ENCODE results near the gene RAB7B.

RAB7B gene

DNA sequence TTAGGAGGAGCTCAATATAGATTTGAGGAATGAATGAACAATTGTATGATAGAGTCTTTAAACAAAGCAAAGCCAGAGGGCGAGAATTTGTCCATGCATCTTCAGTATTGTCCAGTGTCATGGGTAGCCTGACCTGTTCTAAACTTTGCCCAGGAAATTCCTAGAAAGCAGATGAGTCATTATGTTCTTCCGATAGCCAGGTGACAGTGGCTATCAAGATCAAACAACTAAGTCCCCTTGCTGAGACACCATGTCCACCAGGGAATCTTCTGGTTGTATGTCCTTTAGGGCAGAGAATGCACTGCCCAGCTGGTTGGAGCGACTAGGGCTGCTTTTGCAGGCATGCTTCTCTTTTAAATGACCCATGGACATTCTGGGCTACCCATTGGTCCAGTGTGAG, 58.1 kb downstream of the RAB7B start:
- H3K4me3 Mint-ChIP-seq: no peak overlapping the region
- H3K9me3 Mint-ChIP-seq: no peaks in the 10 kb centered on the region
- peaks cover 37% of the 10 kb centered on the region for H3K27me3 Mint-ChIP-seq (ENCODE audit: low read depth)
- H3K4me1 Mint-ChIP-seq (ENCODE audit: low read depth): no peaks in the 10 kb centered on the region
- H3K27ac Mint-ChIP-seq: no peak overlapping the region
- H3K36me3 Mint-ChIP-seq (ENCODE audit: low read depth): no peaks in the 10 kb centered on the region

DNA sequence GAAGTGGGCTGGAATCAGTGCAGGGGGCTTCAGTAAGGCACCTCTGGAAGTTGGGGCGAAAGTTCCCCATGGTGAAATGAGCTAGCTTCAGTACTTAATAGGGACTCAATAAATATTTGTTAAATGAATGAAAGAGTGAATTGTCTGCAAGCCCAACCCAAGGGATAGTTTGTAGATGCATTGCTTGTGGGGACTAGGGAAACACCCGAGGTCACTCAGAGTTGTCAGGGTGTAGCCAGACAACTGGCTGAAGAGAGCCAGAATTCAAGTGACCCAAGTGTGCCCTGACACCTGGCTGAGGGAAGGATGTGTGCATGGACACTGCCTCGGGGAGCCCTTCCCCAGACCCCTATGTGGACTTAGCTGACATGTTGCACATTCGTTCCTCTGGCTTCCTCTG, 58.7 kb downstream of the RAB7B start:
- Mint-ChIP-seq H3K27me3 (ENCODE audit: low read depth) (peaks cover 37% of the 10 kb centered on the region), H3K9me3 (no peaks in the 10 kb centered on the region), H3K4me3 (no peak overlapping the region)

DNA sequence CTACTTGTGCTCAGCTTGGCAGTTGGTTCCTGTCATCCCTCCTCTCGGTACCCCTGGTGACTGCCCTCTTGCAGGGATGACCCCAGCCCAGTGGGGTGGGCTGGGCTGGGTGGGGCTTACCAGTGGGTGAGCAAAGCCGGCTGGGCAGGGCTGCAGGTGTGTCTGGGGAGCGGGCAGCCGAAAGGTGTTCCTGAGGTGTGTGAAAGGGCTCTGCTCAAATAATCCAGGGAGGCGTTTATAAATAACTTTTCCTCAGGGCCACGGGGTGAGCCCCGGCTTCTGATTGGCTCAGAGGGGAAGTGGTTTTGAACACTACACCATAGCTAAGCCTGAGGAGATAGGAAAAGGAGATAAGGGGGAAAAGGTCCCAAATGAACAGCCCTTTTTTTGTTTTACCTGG, 60.0 kb downstream of the RAB7B start, which contains the start of gene SLC26A9:
Gene SLC26A9 (minus strand): TSS at position 212 of the 400 bp plus-strand sequence. CDS start 7,636 bp downstream, outside the sequence.
- no peak within 1 kb of the TSS for H3K27ac Mint-ChIP-seq
- no peak within 1 kb of the TSS for H3K4me3 Mint-ChIP-seq
- no peaks in the 10 kb centered on the region for H3K4me1 Mint-ChIP-seq (ENCODE audit: low read depth)
- no peaks in the 10 kb centered on the region for H3K9me3 Mint-ChIP-seq
- no peaks in the 10 kb centered on the region for H3K36me3 Mint-ChIP-seq (ENCODE audit: low read depth)
- peaks cover 44% of the 10 kb centered on the region for H3K27me3 Mint-ChIP-seq (ENCODE audit: low read depth)

More for the DNA sequence above, 58.7 kb downstream of the RAB7B start:
- H3K4me1 Mint-ChIP-seq (ENCODE audit: low read depth): no peaks in the 10 kb centered on the region
- H3K27ac Mint-ChIP-seq: no peak overlapping the region
- no peaks in the 10 kb centered on the region for H3K36me3 Mint-ChIP-seq (ENCODE audit: low read depth)

DNA sequence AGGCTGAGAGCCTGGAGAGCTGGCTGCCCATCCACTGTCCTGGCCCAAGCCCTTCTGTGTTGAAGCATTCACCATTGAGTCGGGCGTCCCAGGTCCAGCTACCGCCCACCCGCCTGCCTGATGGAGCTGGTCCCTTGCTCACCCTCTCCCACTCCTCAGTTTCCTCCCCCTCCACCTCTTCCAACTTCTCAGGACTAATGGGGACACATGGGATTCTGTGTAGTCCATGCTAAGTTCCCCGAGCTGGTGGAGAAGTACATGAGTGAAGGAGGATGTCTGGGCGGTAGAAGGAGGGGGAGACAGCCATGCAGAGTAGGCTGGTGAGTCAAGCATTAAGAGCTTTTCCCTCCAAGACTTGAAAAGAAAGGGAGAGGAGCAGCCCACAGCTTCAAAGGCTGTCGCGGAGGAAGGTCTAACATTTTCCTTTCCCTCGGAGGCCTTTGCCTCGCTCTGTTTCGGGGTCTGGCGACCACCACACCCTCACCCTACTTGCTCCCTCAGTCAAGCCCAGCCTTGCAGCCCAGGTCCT, 60.5 kb downstream of the RAB7B start:
- no peaks in the 10 kb centered on the region for H3K36me3 Mint-ChIP-seq (ENCODE audit: low read depth)
- H3K9me3 Mint-ChIP-seq: no peaks in the 10 kb centered on the region
- H3K4me3 Mint-ChIP-seq: no peak overlapping the region
- peaks cover 49% of the 10 kb centered on the region for H3K27me3 Mint-ChIP-seq (ENCODE audit: low read depth)
- H3K4me1 Mint-ChIP-seq (ENCODE audit: low read depth): no peaks in the 10 kb centered on the region
- no peak overlapping the region for H3K27ac Mint-ChIP-seq

DNA sequence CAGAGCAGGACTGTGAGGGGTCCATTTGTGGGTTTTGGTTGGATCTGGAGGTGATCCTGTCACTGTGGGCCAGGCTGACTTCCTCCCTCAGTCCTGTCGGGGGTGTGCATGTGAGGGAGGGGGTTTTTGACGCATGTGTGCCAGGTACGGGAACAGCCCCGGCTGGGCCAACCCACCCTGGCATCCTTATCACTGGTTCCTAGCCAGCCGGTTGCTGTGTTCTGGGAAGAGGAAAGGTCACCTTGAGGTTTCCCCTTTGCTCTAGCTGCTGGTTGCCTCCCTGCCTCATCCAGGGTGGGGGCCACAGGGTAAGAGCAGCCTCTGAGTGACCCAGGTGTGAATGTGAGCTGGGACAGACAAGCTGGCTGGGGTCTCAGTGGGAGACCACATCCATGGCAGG, 62.5 kb downstream of the RAB7B start:
- H3K36me3 Mint-ChIP-seq (ENCODE audit: low read depth): no peaks in the 10 kb centered on the region
- peaks cover 43% of the 10 kb centered on the region for H3K27me3 Mint-ChIP-seq (ENCODE audit: low read depth)
- no peaks in the 10 kb centered on the region for H3K9me3 Mint-ChIP-seq
- H3K4me3 Mint-ChIP-seq: no peak overlapping the region
- no peak overlapping the region for H3K27ac Mint-ChIP-seq
- H3K4me1 Mint-ChIP-seq (ENCODE audit: low read depth): no peaks in the 10 kb centered on the region

DNA sequence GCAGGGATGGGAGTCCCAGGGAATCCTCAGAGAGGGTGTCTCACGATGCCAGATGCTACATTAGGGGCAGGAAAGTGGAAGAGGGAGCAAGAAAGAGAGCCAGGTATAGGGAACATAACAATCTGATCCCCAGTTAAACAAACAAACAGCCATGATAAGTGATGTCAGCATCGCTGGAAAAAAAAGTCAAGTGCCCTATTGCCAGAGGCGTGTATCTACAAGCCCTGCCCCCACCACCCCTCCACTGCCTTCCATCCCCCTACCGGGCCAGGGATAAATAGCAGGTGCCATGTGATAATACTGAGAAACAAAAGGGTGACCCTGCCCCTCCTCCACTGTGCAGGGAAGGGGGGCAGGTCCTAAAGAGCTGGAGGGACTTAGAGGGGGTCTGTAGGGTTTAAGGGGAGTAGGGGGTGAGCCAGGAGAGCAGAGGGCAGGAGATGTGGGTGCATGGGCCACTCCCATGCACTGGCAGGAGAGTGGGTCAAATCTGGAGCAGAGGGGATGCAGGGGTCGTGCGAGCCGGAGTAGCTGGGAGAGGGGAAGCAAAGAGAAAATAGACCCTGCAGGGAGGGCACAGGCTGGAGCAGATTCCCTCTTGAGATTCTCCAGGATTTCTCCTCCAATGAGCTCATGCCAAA, 63.4 kb downstream of the RAB7B start:
- no peak overlapping the region for H3K4me3 Mint-ChIP-seq
- H3K27me3 Mint-ChIP-seq (ENCODE audit: low read depth): peaks cover 42% of the 10 kb centered on the region
- no peaks in the 10 kb centered on the region for H3K9me3 Mint-ChIP-seq
- no peaks in the 10 kb centered on the region for H3K36me3 Mint-ChIP-seq (ENCODE audit: low read depth)
- no peaks in the 10 kb centered on the region for H3K4me1 Mint-ChIP-seq (ENCODE audit: low read depth)
- H3K27ac Mint-ChIP-seq: no peak overlapping the region

DNA sequence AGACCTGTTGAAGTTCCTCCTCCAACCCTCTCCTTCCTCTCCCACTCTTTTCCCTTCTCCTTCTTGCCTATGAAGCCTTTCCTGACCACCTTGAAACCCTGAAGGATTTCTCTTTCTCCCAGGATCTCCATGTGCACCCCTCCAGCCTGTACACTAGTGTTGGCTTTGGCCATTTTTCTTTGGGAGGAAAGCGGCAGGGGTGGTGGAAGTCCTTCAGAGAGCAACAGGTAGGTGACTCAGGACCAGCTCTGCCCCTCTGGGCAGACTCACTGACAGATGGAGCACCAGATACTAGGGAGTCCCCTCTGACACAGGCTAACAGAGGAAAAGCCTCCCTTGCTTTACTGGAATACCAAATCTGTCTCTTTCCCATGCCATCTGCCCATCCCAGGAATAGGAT, 64.5 kb downstream of the RAB7B start:
- H3K36me3 Mint-ChIP-seq (ENCODE audit: low read depth): no peaks in the 10 kb centered on the region
- H3K9me3 Mint-ChIP-seq: no peaks in the 10 kb centered on the region
- H3K4me3 Mint-ChIP-seq: no peak overlapping the region
- H3K27ac Mint-ChIP-seq: no peak overlapping the region
- H3K27me3 Mint-ChIP-seq (ENCODE audit: low read depth): peaks cover 37% of the 10 kb centered on the region
- H3K4me1 Mint-ChIP-seq (ENCODE audit: low read depth): no peaks in the 10 kb centered on the region

DNA sequence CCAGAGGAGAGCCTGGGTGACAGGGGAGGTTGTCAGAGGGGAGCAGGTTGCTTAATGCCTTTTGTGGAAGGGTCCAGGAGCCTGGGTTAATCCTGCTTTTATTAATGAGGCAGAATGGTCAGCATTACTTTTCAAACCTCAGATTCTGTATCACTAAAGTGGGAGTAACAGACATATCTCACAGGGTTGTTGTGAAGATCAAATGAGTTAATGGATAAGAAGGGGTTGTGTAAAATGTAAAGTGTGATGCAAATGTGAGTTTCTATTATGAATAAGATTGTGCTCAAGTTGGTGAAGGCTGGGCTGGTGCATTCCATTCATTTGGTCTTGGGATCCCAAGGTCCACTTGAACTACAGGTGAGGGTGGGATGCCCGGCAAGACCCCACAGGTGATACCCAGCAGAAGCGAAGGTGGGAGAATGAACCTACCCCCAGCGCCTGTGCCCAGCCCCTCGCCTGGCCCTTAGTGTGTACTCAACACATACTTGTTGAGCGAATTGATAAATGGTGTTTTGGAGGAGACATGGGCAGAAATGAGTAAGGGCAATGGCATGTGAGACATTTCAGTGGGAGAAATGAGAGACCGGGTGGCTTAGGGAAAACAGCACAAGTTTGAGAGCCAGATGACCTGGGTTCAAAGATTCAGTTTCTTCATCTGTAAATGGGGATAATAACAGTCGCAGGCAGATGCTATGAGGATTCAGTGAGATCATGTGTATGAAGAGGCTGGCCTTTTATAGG, 66.2 kb downstream of the RAB7B start:
- Mint-ChIP-seq H3K27ac (no peak overlapping the region), H3K27me3 (ENCODE audit: low read depth) (peaks cover 37% of the 10 kb centered on the region), H3K4me3 (no peak overlapping the region), H3K36me3 (ENCODE audit: low read depth) (no peaks in the 10 kb centered on the region), H3K4me1 (ENCODE audit: low read depth) (no peaks in the 10 kb centered on the region), H3K9me3 (no peaks in the 10 kb centered on the region)

DNA sequence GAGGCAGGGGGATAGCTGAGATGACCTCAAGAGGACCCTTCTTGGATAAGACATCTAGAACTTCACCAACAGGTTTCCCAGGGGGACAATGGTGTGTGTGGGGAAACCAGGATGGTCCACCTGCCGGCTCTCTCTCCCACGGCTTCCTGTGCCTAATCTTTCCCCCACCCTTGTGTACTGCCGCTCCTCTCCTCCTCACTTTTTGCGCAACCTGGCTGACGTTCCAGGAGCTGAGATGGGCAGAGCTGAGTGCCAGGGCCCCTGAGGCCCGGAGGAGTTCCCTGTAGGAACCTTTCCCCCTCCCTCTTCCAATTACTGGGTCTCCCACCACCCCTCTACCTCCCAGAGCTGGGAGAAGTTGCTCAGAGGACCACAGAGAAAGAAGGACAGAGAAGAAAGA, 66.9 kb downstream of the RAB7B start:
- H3K27me3 Mint-ChIP-seq (ENCODE audit: low read depth): peaks cover 31% of the 10 kb centered on the region
- H3K36me3 Mint-ChIP-seq (ENCODE audit: low read depth): no peaks in the 10 kb centered on the region
- no peak overlapping the region for H3K4me3 Mint-ChIP-seq
- H3K27ac Mint-ChIP-seq: no peak overlapping the region
- no peaks in the 10 kb centered on the region for H3K9me3 Mint-ChIP-seq
- no peaks in the 10 kb centered on the region for H3K4me1 Mint-ChIP-seq (ENCODE audit: low read depth)

DNA sequence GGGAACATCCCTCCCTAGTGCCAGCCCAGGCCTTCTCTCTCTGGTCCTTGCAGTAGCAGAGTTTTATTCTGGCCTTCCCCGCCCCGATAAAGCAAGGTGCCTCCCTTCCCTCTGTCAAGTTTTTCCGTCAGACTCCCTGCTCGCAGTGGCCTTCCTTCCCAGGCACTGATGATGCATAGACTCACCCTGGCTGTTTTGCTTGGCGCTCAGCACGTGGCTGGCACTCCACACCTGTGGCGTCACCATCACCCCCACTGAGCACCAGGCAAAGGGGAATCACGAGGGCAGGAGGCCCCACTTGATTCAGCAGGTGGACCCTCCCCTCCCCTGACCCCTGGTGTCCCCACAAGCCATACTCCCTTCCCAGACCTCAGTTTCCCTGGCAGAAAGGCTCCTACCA, 67.3 kb downstream of the RAB7B start:
- H3K9me3 Mint-ChIP-seq: no peaks in the 10 kb centered on the region
- no peaks in the 10 kb centered on the region for H3K4me1 Mint-ChIP-seq (ENCODE audit: low read depth)
- H3K27ac Mint-ChIP-seq: no peak overlapping the region
- no peak overlapping the region for H3K4me3 Mint-ChIP-seq
- peaks cover 33% of the 10 kb centered on the region for H3K27me3 Mint-ChIP-seq (ENCODE audit: low read depth)
- no peaks in the 10 kb centered on the region for H3K36me3 Mint-ChIP-seq (ENCODE audit: low read depth)

DNA sequence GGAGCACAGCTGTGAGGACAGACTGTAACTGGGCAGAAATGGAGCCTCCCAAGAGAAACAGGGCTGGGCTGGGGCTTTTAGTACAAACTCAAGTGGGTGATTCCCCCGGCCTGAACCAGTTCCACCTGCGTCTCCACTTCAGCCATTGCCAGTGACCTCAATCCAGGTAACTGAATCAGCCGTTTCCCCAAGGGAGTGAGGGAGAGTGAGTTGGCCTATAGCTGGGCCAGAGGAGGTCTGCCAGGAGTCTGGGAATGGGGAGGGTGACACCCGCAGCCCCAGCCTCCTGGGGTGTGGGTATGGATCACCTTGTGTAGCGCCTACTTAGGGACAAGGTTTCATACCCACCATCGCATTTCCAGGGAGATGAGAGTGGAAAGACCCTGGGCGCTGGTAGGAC, 68.4 kb downstream of the RAB7B start:
- H3K4me1 Mint-ChIP-seq (ENCODE audit: low read depth): no peaks in the 10 kb centered on the region
- no peak overlapping the region for H3K27ac Mint-ChIP-seq
- peaks cover 34% of the 10 kb centered on the region for H3K27me3 Mint-ChIP-seq (ENCODE audit: low read depth)
- no peaks in the 10 kb centered on the region for H3K36me3 Mint-ChIP-seq (ENCODE audit: low read depth)
- H3K9me3 Mint-ChIP-seq: no peaks in the 10 kb centered on the region
- H3K4me3 Mint-ChIP-seq: no peak overlapping the region

DNA sequence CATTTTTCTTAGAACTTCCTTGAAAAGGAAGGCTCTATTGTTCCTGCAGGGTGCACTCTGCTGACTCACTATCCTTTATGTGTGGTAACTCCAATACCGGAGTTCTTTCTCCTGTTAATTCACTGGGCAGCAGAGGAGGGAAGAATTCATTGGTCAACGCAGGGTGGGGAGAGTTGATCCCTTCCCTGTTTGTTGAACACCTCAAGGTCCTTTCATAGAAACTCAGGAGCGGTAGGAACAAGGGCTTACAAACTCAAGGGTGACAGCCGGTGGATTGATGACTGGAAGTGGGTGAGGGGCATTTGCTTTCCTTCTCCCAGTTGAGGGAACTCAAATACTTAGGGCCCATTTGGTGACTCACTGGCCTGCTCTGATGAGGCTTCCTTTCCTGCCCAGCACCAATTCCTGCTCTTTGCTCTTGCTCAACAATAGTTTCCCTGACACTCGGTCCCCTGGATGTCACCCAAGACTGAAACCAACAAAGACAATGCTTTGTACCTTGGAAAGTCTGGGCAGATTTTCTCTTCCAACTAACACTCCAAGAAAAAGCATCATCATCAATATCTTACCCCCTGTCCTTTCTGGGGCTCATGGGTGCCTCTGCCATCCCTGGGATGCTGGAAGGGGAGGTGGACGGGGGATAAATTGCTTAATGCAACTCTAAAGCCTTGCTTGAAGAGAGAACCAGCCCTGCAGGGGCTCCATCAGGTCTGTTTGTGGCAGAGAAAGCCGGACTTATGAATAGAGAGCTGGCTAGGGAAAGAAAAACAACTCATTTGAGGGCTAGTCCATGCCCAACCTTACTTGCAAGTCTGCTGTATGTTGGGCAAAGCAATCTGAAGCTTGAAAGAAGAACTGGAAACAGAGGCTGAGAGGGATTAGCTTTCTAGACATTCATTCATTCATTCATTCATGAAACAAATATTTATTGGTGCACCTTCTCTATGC, 69.2 kb downstream of the RAB7B start:
- H3K36me3 Mint-ChIP-seq (ENCODE audit: low read depth): no peaks in the 10 kb centered on the region
- H3K4me3 Mint-ChIP-seq: no peak overlapping the region
- H3K27me3 Mint-ChIP-seq (ENCODE audit: low read depth): peaks cover 34% of the 10 kb centered on the region
- H3K9me3 Mint-ChIP-seq: no peaks in the 10 kb centered on the region
- no peak overlapping the region for H3K27ac Mint-ChIP-seq
- no peaks in the 10 kb centered on the region for H3K4me1 Mint-ChIP-seq (ENCODE audit: low read depth)

DNA sequence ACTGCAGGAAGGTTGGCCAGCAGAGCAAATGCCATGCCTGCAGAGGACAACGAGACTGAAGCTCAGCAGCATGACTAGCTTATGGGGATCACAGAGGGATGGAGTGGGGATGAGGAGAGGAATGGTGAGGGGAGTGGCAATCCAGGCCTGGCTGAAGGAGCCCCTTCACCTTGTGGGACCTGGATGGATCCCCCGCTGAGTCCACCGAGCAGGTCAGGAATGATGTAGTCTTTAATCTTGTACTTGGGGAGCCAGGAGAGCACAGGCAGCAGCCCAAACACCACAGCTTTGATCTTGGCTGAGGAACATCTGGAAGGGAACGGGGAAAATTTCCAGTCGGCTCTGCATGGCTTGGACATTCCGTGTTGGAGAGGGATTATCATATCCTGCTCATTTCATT, 70.4 kb downstream of the RAB7B start:
- Mint-ChIP-seq H3K36me3 (ENCODE audit: low read depth) (no peaks in the 10 kb centered on the region), H3K4me1 (ENCODE audit: low read depth) (no peaks in the 10 kb centered on the region), H3K27me3 (ENCODE audit: low read depth) (peaks cover 22% of the 10 kb centered on the region), H3K27ac (no peak overlapping the region), H3K9me3 (no peaks in the 10 kb centered on the region), H3K4me3 (no peak overlapping the region)

DNA sequence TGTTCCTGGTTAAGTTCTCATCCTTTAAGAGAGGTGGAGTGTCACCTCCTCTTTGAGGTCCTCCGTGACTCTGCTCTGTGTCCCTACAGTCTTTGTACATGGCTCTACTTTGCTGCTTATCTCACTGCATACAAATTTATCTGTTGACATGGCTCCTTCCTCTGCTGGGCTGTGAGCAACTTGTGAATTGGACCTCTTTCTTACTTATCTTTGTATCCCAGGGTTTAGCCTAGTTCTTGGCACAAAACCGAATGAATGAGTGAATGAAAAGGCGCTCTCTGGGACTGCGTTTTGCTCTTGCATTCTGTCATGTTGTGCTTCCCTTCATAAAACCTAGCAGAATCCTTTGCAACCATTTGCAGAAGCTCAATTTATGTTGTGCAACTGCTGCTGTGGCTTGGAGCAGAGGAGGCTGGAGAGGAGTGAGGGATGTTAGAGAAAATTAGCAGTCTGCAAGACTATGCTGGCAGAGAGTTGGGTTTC, 72.4 kb downstream of the RAB7B start:
- Mint-ChIP-seq H3K27me3 (ENCODE audit: low read depth) (peaks cover 15% of the 10 kb centered on the region), H3K9me3 (no peaks in the 10 kb centered on the region), H3K4me3 (no peak overlapping the region), H3K4me1 (ENCODE audit: low read depth) (no peaks in the 10 kb centered on the region), H3K36me3 (ENCODE audit: low read depth) (no peaks in the 10 kb centered on the region), H3K27ac (no peak overlapping the region)

All from T-helper 1 cell treated with Interleukin-12 subunit alpha and Interleukin-12 subunit beta and Interleukin-4 antibody, amounts not matched to agents 30 μg/mL and 1 μg/mL, for 36 hours (primary cell).